HepG2 (cell line): ENCODE measurements around the gene ADARB1.

Experiments
- EED ChIP-seq: sonication (generic); formaldehyde crosslinking; IDR thresholded peaks from 2 replicates; pipeline ENCODE4 v1.5.0; 2020; ENCODE audit warnings: mild to moderate bottlenecking, missing genetic modification reagents
- EP300 ChIP-seq, 3 experiments: sonication (generic) in 1 of 3; formaldehyde crosslinking in 1 of 3; IDR thresholded peaks; 2 replicates each; pipeline versions ENCODE4 v1.5.1 to v1.6.1; 2011 to 2020; ENCODE audit warnings: low read depth in 2 of 3, low read length in 2 of 3, borderline replicate concordance in 1 of 3, improper control_type of control experiment in 1 of 3, mild to moderate bottlenecking in 1 of 3, missing genetic modification reagents in 1 of 3, moderate library complexity in 1 of 3
- ETV6 ChIP-seq: sonication (generic); formaldehyde crosslinking; conservative IDR thresholded peaks from 2 replicates; pipeline ENCODE4 v1.4.0; 2020; ENCODE audit warnings: missing genetic modification reagents
- FIP1L1 ChIP-seq: fragments of 200-400 bp; formaldehyde crosslinking; IDR thresholded peaks from 2 replicates; pipeline ENCODE4 v1.6.1; 2018; ENCODE audit warnings: low read depth, mild to moderate bottlenecking, low read length, moderate library complexity, borderline replicate concordance; ENCODE audit not compliant: insufficient read depth
- HIVEP1 ChIP-seq: sonication (generic); formaldehyde crosslinking; IDR thresholded peaks from 2 replicates; pipeline ENCODE4 v1.4.0; 2020; ENCODE audit warnings: mild to moderate bottlenecking, missing genetic modification reagents
- HNF4G ChIP-seq, 2 experiments: sonication (generic) in 1 of 2; formaldehyde crosslinking in 1 of 2; IDR thresholded peaks; 2 replicates each; pipeline versions ENCODE4 v1.4.0 to v1.6.1; 2011 to 2020; ENCODE audit warnings: borderline replicate concordance in 2 of 2, low read depth in 2 of 2, mild to moderate bottlenecking in 2 of 2, low read length in 1 of 2, missing genetic modification reagents in 1 of 2, moderate library complexity in 1 of 2
- MZF1 ChIP-seq: sonication (generic); formaldehyde crosslinking; IDR thresholded peaks from 2 replicates; pipeline ENCODE4 v1.8.1; 2023; ENCODE audit warnings: mild to moderate bottlenecking, missing genetic modification reagents, borderline replicate concordance
- ZNF121 ChIP-seq: sonication (generic); formaldehyde crosslinking; IDR thresholded peaks from 2 replicates; pipeline ENCODE4 v1.5.0; 2020; ENCODE audit warnings: mild to moderate bottlenecking, missing genetic modification reagents
- ZNF704 ChIP-seq: sonication (generic); formaldehyde crosslinking; IDR thresholded peaks from 2 replicates; pipeline ENCODE4 v1.8.1; 2023; ENCODE audit warnings: mild to moderate bottlenecking, inconsistent platforms, moderate library complexity, missing genetic modification reagents, borderline replicate concordance
- ZNF878 ChIP-seq: sonication (generic); formaldehyde crosslinking; IDR thresholded peaks from 2 replicates; pipeline ENCODE4 v1.8.1; 2023; ENCODE audit warnings: mild to moderate bottlenecking, missing genetic modification reagents, moderate library complexity
- TF ChIP-seq, protein P1 (sequence below): sonication (generic); formaldehyde crosslinking; IDR thresholded peaks from 2 replicates; pipeline ENCODE4 v1.4.0; 2020; ENCODE audit warnings: missing genetic modification reagents

DNA sequence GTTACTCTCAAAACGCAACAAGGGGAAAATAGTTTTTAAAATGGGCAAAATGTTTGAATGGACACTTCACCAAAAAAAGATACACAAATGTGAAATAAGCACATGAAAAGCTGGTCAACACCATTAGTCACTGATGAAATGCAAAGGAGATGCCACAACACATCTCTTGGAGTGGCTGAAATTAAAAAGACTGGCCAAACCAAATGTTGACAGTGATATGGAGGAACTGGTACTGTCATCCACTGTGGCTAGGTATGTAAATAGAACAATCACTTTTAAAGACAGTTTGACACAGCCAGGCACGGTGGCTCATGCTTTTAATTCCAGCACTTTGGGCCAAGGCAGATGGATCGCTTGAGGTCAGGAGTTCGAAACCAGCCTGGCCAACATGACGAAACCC lies 122.2 kb downstream of the ADARB1 start:
- TF ChIP-seq HNF4G (IDR thresholded peaks at IDR 0.05; ENCODE audit: borderline replicate concordance, low read depth, low read length) (no peak), HNF4G (CRISPR knock-in tag; IDR thresholded peaks at IDR 0.05; ENCODE audit: borderline replicate concordance, low read depth) (no peak), ZNF121 (no peak), FIP1L1 (no peak), ZNF704 (no peak), ZNF878 (CRISPR knock-in tag) (no peak), ETV6 (CRISPR knock-in tag) (no peak), MZF1 (CRISPR knock-in tag) (no peak), EED (CRISPR knock-in tag) (no peak), HIVEP1 (CRISPR knock-in tag) (no peak), EP300 (IDR thresholded peaks at IDR 0.05; ENCODE audit: low read depth in 2 of 2, low read length in 2 of 2) (no peak), EP300 (CRISPR knock-in tag; IDR thresholded peaks at IDR 0.05; ENCODE audit: borderline replicate concordance) (no peak)
- TF ChIP-seq, protein P1, sequence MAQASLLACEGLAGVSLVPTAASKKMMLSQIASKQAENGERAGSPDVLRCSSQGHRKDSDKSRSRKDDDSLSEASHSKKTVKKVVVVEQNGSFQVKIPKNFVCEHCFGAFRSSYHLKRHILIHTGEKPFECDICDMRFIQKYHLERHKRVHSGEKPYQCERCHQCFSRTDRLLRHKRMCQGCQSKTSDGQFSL (CRISPR knock-in tag), result no peak
